HG03196 (cell line): ENCODE measurements around the gene OPCML.

Experiments used
- ATAC-seq: cut with Tn5 transposase; IDR thresholded peaks from one replicate; pipeline ENCODE4 v1.9.1; 2021; ENCODE audit not compliant: unreplicated experiment

OPCML gene

DNA sequence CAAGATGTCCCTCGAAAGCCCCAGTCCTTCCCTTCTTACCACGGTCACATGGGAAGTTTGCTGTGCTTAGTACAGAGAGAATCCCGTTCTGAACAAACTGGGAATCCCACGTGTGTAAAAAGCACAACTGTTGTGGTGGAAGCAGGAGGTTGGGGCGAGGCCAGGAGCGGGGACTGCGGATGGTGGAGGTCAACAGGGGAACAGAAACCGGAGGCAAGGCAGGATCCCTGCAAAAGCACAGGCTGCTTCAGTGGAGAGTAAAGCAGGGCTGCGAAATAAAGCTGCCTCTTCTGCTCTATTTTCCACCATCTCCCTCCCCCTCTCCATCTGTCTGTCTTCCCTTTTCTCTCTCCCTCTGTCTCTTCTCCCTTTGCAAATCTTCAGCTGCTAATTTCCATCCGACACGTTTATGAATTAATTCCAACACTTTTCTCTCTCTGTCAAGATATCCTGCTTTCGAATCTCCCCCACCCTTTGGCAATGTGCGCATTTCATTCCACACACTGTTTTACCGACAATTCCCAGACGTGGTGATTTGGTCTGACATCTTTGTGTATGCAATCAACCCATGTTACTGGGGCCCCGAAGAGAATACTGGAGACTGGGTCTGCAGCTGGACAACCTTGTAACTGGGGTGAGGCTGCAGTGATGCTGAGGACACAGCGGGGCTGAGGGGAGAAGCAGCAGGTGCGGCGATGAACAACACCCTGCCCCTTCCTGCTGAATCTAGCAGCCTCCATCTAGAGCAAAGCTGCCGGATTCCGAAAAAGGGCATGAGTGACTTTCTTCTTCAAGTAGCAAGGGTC is 571.8 kb downstream of the OPCML start:
- no peak for ATAC-seq

DNA sequence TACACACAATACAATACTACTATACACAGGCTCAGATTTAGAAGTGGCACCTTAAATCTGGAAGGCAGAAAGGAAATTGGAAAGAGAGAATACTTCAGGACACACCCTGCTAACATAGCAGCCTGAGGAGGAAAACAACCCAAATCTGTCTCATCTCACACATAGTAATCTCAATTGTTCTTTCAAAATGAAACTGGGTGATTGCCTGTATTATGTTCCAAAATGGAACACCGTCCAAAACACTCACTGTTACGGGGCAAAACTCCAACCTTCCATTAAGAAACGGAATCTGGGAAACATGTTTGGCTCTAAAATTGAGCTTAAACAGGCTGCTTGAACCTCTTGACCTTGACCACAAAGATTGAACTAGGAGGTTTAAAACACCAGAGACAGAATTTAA is 572.6 kb downstream of the OPCML start:
- ATAC-seq, result no peak

DNA sequence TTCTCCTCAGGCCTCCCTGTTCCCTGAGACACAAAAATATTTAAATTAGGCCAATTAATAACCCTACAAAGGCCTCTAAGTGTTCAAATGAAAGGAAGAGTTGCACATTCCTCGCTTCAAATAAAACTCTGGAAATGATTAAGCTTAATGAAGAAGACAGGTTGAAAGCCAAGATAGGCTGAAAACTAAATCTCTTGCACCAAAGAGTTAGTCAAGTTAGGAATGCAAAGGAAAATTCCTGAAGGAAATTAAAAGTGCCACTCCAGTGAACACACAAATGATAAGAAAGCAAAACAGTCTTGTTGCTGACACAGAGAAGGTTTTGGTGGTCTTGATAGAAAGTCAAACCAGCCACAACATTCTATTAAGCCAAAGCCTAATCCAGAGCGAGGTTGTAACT is 574.4 kb downstream of the OPCML start:
- ATAC-seq, result no peak

DNA sequence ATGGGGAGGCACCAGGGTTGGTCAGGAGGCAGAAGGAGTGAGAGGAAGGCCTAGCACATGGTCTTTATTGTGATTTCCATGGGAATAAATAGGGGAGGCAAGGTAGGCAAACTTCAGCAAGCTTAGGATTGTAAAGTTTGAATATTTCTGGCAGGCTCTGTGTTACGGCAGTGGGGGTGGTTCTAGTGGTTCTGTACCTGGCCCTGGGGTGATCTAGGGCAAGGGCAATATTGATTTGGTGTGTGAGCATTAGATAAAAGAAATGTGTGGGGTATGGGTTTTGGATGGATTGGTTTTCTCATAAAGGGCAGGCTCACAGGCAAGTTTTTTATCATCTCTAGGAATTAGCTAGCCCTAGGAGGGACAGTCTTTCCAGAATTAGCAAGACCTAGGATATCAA is 584.0 kb downstream of the OPCML start:
- no peak for ATAC-seq

DNA sequence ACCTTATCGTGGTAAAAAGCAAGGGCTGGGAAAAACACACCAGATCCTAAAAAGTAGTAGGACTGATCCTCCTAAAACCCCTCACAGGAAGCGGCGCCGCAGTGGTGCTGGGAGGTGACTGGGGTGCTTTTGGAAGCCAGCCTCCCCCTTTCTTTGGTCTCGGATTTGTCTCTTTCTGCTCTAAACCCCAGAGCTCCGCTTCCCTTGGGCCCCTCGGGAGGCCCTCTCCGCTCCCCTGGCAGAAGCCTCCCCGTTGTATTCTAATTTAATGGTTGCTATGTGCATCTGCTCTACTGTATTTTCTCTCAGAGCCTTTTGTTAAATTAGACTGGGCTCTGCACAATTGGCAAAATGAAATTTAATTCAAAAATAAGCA is 587.7 kb downstream of the OPCML start:
- ATAC-seq, result no peak

DNA sequence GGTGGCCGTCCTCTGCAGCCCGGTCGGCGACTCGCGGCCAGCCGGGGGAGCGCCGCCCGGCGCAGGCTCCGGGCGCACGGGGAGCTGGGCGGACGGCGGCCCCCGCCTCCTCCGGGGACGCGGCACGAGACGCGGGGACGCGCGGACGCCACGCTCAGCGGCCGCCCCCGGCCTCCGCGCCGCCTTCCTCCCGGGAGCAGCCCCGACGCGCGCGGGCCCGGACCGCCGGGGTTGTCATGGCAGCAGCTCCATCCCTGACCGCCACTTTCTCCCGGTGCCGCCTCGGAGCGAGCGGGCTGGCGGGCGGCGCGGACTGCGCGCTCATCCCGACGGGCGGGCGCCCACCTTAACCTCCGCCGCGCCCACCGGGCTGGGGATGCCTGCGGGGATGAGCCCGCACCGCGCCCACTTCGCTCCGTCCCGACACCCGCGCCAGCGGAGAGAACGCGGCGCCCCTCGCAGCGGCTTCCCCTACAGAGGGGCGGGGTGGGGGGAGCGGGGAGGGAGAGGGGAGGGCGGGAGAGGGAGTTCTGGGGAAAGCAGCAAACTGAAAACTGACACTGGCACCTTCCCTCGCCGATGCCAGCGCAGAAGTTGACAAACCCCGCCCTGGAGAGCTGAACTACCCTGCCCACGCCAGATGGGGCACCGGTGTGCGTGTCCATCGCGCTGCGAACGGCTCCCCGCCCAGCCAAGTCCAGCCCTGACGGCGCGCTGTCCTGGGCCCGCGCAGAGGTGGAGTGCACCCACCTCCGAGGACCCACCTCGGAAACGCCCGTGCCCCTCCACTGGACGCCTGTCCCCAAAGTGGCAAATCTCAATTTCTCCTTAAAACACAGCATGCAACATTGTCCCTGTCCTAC is 588.4 kb downstream of the OPCML start:
- ATAC-seq, result no peak

DNA sequence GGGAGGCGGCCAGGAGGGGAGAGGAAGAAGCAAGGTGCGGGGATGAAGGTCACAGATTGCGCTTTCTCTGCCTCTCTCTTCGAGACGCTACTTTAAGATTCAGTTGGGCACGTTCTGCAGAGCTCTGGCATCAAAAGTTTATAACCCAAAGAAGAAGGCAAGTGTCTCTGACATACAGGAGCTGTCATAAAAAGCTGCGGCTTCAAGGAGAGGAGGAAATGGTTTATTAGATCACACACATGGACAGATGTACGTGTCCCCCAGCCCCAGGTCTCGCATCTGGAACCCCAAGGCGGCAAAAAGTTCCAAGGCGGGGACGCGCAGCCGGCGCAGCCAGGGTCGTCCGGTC is 589.0 kb downstream of the OPCML start:
- ATAC-seq, result no peak

DNA sequence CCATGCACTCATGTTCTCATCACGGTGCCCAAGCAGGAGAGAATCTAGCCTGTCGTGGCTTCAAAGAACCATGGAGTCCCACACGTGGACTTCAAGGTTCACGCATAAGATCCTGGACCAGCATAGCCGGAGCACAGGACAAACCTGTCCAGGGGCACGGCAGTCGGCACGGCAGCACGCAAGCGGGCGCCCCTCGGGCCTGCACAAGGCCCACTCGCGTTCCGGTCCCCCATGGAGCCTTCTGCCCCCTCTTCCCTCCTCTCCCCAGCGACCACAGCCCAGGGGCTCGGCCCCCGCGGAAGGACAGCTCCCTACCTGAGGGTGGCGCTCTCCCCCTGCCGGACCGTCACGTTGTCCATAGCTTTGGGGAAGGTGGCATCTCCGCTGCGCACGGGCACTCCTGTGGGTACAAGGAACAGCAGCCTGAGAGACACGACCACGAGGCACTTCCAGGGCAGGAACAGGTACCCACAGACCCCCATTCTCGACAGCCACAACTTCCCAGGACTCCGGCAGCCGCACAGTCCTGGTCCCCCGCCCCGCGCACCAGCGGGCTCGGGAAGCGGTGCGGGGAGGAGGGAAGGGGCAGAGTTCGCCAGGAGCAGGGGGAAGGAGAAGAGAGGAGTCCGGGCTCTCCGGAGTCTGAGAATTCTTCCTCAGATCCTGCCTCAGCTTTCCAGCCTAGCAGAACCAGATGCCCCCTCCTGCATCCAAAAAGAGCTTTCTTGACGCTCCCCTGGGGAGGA is 589.5 kb downstream of the OPCML start:
- no peak for ATAC-seq

DNA sequence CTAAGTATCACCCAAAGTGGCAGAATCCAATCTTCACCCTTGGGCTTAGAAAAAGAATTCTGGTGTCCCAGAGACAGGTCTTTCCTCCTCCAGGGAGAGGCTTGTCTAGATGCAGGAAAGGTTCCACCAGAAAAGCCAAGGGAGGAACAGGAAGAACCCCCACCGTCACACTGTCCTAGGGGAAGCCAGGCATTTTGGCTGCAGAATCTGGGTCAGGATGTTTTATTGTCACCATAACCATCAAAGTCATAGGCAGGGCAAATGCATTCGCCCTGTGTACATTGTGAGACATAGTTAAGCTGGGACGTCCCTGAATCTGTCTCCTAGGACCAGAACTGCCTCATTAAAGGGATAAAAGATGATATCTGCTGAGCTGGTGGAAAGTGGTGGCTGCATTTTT is 590.5 kb downstream of the OPCML start:
- ATAC-seq, result no peak

DNA sequence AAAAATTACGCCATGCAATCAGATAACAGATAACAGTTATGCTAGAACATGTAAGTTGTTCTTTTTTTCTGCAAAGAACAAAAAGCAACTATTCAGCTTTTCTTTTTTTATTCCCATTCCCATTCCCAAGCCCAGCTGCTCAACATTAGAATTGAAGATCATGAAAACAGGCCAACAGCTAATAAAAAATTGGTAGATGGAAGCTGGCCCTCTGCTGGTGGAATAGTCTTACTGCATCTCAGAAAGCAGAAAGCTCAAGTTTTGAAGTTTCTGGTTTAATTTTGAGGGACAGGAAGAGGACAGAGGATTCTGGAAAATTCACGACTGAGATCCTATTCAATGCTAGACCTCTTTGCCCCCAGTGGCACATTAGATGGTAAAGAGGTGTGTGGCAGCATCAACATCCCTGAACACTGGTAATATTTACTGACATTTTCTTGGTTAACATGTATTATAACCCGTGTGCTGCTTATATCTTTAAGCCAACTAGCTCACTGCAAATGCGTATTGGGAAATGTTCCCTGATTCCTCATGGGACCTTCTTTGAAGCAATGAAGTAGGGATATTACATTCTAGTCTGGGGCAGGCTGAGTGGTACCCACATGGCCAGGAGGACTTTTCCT is 591.2 kb downstream of the OPCML start:
- no peak for ATAC-seq

DNA sequence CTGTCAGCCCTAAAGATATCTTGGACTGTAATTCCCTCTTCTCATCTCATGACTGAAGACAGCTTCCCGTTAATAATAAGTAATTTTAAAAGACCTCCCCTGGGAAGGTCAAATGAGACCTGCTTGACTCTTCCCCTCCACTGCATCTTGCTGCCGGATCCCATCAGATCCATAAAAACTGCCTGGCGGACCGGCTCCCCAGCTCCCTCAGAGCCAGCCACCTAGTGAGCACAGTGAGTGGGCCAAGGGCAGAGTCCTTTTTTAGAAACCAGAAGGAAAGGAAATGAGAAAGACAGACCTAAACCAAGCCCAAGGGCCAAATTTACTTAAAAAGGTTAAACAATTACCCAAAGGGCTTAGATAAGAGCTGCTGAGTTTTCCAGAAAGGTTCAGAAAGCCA is 595.3 kb downstream of the OPCML start:
- ATAC-seq, result no peak

DNA sequence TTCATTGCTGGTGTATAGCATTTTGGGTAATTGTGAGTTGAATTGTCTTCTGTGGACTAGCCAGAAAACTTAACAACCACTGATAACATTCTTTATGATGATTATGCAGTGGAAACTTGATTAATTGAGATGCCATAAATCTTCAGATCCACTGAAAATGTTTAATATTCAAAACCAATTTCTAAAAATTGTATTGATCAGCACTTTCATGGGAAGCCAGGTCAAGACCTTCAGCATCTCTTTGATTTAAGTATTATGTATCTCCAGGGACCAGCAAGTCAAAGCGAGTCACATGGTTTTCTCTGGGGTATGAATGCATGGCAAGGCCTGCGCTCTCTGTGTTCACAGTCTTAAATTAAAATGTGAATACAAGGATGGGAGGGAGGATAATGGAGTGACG is 596.9 kb downstream of the OPCML start:
- ATAC-seq, result no peak

DNA sequence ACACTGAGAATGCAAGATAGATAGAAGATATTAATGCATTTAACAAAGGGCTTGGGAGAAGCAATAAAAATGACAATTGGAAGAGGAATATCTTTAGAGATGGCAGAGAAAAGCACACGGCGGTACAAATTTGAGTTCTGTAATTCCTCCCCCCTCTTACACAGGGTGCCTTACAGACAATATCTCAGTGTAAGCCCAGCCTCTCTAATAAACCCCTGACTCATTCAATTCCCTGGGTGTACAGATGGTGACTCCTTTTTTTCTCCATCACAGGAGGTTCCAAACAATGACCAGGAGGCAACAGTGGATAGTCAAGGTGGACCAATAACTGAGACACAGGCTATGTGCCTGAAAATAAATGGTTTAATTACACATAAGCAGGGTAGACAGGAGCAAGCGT is 598.6 kb downstream of the OPCML start:
- ATAC-seq, result no peak

DNA sequence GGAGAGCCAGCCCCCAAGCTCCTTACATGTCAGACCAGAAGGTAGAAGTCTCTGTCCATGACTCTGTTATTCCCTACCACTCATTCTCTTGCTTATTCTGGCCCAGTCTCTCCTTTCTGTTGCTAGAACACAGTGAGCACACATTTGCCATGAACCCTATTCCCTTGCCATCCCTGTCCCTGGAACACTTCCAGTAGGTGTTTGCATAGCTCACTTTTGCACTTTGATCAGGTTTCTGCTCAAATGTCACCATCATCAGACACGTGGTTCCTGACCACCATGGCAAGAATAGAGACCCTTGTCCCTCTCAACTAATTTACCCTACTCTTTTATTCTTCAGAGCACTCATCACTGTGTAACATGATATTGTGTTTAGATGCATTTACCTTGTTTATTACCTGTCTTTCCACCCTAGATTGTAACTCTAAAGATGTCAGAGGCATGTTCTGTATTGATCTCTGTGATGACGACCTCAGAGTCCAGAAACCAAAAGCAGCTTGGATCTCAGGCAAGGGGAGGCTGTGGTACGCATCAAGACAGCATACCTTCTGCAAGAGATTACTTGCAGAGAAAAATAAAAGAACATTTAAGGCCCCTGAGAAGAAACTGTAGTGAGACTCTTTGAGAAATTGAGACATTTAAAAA is 606.4 kb downstream of the OPCML start:
- ATAC-seq, result no peak

DNA sequence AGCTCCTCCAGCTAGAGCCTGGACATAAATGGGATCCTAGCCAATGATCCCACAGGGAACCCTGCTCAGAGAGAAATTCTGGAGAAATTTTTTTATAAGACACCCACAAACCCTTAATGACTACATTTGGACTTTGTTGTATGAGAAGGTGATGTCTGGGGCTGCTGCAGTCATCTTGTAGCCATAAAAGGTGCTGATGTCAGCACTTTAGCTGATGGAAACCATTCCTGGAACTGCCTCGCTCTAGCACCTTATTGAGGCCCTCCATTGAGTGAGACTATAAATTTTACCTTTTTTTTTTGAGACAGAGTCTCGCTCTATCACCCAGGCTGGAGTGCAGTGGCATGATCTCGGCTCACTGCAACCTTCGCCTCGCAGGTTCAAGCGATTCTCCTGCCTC is 610.7 kb downstream of the OPCML start:
- ATAC-seq, result no peak

DNA sequence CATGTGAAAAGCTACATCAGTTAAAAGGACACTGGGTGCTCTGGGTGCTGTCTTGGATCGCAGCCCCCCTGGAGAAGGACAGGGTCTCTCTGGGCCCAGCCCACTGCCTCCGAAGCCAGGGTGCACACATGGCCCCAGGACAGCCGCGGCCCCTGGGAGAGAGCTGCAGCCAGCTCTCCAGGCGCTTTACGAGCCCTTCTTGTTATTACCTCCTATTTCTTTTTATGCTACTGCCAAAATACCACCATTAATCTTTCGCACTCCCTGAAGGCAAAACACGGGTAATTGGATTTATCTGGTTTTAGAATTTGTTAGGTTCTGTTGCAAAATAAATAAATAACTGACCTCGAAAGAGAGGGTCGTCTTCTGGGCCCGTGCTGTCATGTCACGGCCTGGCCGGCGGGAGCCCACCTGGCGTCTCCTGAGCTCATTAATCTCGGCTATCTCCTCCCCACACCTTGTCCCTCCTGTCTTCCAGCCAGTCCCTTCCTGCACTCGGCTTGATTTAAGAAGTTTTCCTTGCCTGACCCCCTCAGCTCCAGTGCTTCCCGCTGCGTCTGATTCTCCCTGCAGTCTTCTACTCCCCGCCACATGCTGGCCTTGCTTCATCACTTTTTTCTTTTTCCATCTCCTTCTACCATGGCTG is 611.7 kb downstream of the OPCML start:
- ATAC-seq, result no peak

DNA sequence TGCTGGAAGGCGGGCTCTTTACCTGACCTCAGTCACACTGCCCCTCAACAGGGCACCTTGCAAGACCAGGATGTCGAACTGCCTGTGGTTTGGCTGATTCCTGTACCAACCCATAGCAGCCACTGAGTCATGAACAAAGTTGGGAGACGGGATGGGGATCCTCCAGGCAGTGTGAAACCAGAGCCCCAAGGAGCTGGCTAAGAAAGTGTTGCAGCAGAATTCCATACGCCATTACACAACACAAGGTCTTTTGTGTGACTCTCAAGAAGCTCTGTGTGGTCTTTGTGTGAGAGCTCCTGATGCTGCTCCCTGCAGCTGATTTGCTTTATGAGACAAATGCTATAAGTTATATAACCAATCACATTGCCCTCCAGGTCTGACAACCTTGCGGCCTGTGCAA is 617.7 kb downstream of the OPCML start:
- no peak for ATAC-seq

DNA sequence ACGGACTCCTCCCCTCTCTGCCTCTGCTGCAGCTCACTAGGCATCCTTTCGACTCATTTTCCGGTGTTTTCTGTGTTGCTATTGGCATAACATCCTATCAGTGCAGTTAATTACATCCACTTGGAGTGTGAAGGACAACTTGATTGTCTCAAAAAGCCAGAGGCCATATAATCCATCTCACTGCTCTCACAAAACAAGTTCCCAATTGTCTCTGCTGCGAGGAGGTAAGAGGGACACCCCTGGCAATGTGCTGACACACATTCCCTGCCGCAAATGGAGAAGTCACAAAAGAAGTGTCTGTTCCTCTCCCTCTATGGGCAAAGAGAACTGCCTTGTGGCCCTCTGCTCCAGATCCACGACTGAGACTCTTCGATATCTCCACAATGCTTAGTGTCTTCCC is 618.4 kb downstream of the OPCML start:
- no peak for ATAC-seq

DNA sequence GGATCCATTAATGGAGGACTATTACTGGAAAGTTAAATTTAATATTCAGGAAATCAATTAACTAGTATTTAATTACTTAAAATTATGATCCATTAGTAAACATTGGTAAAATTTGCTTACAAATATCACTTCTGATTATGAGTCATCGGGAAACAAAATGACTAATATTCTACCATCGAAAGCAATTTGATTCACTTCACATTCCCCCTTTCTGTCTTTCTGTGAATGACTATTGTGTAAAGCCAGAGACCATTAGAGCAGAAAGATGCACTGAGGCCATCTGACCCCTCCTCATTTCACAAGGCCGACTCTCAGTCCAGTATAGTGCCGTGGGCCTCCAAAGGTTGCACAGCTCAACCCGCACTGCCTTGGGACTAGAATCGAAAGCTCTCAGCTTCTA is 619.0 kb downstream of the OPCML start:
- no peak for ATAC-seq

DNA sequence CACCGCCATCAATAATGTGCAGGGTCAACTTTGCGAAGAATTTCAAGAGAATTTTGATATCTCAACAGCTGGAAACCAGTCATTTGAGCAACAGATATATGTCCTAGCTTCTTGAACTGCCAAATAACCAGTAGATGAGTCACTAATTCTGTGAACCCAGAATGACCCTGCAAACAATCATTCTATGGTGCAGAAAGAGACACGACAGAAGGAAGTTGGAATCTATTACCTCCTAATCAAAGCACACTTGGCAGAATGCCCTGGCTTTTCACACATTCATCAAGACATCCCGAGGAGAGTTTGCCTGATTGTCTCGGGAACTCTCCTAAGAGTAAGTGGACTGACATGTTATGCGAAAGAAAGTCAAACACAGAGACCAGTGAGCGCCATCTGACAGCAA is 621.1 kb downstream of the OPCML start:
- no peak for ATAC-seq
